ENCODE results near the gene SH3RF3.

The SH3RF3 gene

DNA sequence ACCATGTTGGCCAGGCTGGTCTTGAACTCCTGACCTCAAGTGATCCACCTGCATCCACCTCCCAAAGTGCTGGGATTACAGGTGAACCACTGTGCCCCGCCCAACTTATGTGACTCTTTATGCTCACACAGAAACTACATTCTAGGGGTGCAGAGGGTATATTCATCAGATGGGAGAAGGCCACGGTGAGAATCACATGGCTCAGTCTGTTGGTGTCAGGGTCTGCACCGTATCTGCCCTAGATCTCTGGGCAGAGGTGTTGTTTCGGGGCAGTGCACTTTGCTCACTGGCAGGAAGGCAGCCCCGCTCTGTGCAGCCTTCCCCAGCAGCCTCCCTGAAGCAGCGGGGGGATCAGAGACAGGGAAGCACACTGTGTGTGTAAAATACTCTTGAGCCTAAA lies 76.4 kb downstream of the SH3RF3 start:
- no peak overlapping the region for H3K4me3 ChIP-seq (ENCODE audit: low read depth, low read length)
- TF ChIP-seq, protein P1, sequence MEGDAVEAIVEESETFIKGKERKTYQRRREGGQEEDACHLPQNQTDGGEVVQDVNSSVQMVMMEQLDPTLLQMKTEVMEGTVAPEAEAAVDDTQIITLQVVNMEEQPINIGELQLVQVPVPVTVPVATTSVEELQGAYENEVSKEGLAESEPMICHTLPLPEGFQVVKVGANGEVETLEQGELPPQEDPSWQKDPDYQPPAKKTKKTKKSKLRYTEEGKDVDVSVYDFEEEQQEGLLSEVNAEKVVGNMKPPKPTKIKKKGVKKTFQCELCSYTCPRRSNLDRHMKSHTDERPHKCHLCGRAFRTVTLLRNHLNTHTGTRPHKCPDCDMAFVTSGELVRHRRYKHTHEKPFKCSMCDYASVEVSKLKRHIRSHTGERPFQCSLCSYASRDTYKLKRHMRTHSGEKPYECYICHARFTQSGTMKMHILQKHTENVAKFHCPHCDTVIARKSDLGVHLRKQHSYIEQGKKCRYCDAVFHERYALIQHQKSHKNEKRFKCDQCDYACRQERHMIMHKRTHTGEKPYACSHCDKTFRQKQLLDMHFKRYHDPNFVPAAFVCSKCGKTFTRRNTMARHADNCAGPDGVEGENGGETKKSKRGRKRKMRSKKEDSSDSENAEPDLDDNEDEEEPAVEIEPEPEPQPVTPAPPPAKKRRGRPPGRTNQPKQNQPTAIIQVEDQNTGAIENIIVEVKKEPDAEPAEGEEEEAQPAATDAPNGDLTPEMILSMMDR (IDR thresholded peaks at IDR 0.05; ENCODE audit: control insufficient read depth, extremely low read depth, insufficient read depth): no peak
- DNase-seq (ENCODE audit: low read depth): no peak

DNA sequence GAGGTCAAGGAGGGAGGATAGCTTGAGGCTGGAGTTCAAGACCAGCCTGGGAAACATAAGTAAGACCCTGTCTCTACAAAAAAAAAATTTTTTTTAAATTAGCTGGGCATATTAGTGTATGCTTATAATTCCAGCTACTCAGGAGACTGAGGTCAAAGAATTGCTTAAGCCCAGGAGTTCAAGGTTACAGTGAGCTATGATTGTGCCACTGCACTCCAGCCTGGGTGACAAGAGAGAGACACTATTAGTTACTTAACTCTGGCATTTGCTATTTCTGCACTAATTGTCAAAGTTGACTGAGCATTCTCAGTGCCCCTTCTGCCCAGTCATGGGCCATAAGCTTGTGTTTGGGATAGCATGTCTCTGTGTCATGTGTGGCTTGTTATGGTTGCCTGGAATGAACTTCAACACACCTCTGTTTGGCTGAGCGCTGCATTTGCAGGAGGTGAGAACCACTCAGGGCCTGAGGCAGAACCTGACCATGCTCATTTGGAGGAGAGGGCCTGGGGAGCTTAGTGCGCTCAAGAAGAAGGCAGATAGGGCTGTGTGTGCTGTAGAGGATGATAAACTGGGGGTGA lies 77.7 kb downstream of the SH3RF3 start:
- no peak overlapping the region for H3K4me3 ChIP-seq (ENCODE audit: low read depth, low read length)
- TF ChIP-seq, protein P1 (IDR thresholded peaks at IDR 0.05; ENCODE audit: control insufficient read depth, extremely low read depth, insufficient read depth): no peak
- DNase-seq (ENCODE audit: low read depth): no peak

DNA sequence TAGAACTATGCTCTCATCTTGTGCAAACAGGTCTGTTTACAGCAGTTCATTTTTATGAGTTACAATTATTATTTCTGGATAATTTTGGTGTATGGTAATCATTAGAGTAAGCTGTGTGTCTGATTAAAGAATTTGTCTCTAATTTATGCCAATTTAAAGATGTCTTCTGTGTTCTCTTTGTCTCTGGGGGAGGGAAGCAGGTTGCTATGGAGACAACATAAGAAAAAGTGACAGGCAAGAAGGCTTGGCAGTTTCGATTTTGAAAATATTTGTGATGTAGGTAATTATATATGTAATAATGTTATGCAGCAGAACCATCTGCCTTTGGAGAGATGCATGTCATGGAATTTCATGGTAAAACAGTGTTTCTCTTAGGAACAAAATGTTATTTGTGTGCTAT lies 78.2 kb downstream of the SH3RF3 start:
- no peak overlapping the region for H3K4me3 ChIP-seq (ENCODE audit: low read depth, low read length)
- TF ChIP-seq, protein P1 (IDR thresholded peaks at IDR 0.05; ENCODE audit: control insufficient read depth, extremely low read depth, insufficient read depth): no peak
- no peak for DNase-seq (ENCODE audit: low read depth)

DNA sequence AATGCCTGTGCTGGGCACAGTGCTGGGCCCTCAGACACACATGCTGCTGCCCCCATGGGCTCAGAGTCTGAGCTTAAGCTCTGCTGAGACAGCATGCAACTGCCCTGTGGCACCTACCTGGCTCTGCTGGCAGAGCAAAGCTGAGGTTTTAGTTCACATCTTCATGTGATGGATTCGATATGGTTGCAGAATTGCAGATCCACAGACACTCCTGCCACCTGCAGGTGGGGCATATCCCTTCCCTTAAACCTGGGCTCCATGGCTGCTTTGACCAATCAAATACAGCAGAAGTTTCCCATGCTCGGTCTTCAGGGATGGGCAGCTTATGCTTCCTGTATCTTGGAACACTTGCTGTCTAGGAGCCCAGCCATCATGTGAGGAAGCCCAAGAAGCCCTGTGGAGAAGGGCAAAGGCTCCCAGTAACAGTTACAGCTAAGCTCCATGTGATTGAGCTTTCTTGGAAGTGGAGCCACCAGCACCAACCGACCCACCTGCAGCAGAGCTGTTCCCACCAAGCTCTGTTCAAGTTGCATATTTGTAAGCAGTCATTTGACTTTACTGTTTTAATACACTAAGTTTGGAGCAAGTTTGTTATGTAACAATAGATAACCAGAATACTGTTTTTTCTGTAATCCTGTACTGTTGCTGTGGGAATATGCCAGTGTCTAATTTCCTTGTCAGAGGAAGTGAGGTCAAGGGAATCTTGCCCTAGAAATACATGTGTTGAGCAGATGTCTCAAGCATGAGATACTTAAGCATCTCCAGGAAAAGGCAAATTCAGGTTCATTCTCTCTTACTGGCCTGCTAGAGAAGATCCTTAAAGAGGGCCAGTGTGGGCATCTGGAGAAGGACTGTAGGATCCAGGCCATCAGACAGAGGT lies 79.3 kb downstream of the SH3RF3 start:
- DNase-seq (ENCODE audit: low read depth): peak; percentile 3
- TF ChIP-seq, protein P1 (IDR thresholded peaks at IDR 0.05; ENCODE audit: control insufficient read depth, extremely low read depth, insufficient read depth): peak; percentile 30
- H3K4me3 ChIP-seq (ENCODE audit: low read depth, low read length): no peak overlapping the region

DNA sequence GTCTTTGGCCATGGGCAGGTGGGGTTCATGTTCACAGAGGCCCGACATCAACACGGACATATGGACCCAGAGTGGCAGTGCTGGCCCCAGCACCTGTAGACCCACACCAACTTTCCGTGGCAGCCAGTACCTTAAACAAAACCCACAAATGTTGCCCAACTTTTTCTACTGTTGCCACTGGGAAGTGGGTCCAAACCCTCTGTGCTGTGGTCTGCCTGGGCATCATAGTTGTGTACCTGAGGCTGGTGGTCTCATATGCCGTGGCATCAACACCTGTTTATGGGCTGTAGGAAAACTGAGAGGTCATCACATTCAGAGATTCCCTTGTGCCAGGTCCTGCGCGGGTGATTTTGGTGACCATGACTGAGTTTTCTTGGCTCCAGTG lies 79.9 kb downstream of the SH3RF3 start:
- no peak overlapping the region for H3K4me3 ChIP-seq (ENCODE audit: low read depth, low read length)
- TF ChIP-seq, protein P1 (IDR thresholded peaks at IDR 0.05; ENCODE audit: control insufficient read depth, extremely low read depth, insufficient read depth): no peak
- DNase-seq (ENCODE audit: low read depth): no peak

DNA sequence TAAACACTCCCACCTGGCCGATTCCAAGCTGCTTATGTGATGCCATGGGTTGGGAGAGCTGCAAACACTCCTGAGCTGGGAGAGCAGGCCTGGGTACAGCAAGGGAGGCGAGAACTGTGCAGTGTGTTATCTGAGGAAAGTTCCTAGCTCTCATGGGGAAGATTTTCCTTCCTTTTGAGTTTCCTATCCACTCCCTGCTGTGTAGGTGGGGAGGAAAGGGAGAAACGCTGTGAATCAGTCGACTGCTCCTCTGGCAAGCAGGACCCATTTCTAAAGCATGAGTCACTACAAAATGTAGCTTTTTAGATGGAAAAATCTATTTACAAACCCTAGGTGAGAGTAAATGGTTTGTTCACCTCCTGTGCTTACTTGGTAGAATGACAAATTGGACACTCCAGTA lies 80.4 kb downstream of the SH3RF3 start:
- no peak for DNase-seq (ENCODE audit: low read depth)
- no peak overlapping the region for H3K4me3 ChIP-seq (ENCODE audit: low read depth, low read length)
- TF ChIP-seq, protein P1 (IDR thresholded peaks at IDR 0.05; ENCODE audit: control insufficient read depth, extremely low read depth, insufficient read depth): no peak
